ENCODE data around the gene CD300LG.

- TF ChIP-seq CTCF (IDR thresholded peaks at IDR 0.05; ENCODE audit: insufficient read depth, low read length, poor library complexity, severe bottlenecking) (no peak), EZH2phosphoT487 (conservative IDR thresholded peaks at IDR 0.05; ENCODE audit: low read length) (no peak)
Observed at GRCh38 chr17:43827596-43827995, 19.4 kb upstream of the CD300LG start.
